ENCODE data around the gene ASTN2.

The ASTN2 gene

DNA sequence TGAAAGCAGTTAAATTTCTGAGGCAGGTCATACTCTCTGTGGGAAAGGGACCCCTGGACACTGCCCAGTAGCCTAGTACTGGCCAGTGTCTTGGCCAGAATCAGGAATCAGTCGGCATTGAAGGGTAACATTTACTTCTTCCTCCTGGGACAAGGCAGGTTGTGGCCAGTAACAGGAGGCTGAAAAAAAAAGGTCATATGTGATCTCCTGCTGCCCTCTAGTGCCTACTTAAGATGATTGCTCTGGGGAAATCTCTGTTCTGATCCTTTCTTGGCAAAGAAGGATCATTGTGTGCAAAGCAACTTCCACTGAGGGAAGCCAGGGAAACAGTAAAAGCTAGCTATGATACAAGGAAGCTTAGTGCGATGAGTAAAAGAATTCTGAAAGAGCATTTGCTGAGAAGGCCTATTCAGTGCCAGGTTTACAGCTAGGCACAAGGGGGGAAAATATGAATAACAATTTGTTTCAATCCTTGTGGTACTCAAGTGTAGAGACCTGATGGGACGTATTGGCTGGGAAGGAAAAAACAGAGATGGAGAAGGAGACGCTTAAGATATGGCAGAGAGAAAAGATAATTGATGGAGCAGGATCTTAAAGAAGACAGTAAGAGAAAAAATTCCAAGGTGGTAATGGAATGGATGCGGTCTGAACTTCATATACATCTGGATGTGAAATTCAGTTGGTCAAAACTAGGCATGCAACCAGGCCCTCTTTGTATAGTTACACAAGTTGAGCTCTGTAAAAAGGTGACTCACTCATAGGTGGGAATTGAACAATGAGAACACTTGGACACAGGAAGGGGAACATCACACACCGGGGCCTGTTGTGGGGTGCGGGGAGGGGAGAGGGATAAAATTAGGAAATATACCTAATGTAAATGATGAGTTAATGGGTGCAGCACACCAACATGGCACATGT lies 753.6 kb downstream of the ASTN2 start:
- TF ChIP-seq SIN3A (IDR thresholded peaks at IDR 0.05; ENCODE audit: borderline replicate concordance, insufficient read depth, low read length) (no peak), POLR2AphosphoS5 (IDR thresholded peaks at IDR 0.05; ENCODE audit: low read depth, low read length) (no peak), FOXP2 (optimal IDR thresholded peaks at IDR 0.05; ENCODE audit: borderline replicate concordance, extremely low read depth, extremely low read length, insufficient read depth) (no peak), REST (IDR thresholded peaks at IDR 0.05; ENCODE audit: insufficient read depth in 1 of 2, low read depth in 2 of 2, low read length in 2 of 2) (no peak), TAF1 (IDR thresholded peaks at IDR 0.05; ENCODE audit: borderline replicate concordance, insufficient read depth, low read length) (no peak)

DNA sequence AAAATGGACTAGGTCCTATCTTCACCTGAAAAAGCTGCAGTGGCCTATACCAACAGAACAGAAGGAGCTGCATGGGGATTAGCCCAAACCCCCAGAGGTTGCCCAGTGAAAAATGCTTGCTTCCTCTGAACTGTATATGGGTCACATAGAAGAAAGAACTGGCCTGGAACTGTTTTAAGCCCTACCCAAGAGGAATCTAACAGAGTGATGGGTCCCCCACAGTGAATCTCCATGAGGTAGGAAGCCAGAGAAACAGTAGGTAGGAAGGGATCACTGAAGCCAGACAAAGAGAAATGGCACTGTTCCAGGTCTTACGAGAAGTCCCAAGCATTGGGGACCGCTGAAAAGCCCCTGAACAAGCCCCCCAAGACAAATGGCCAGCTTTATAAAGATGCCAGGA lies 756.6 kb downstream of the ASTN2 start:
- no peak for TF ChIP-seq SIN3A (IDR thresholded peaks at IDR 0.05; ENCODE audit: borderline replicate concordance, insufficient read depth, low read length)
- TF ChIP-seq REST (IDR thresholded peaks at IDR 0.05; ENCODE audit: insufficient read depth in 1 of 2, low read depth in 2 of 2, low read length in 2 of 2) = no peak
- TF ChIP-seq POLR2AphosphoS5 (IDR thresholded peaks at IDR 0.05; ENCODE audit: low read depth, low read length) = no peak
- no peak for TF ChIP-seq TAF1 (IDR thresholded peaks at IDR 0.05; ENCODE audit: borderline replicate concordance, insufficient read depth, low read length)
- TF ChIP-seq FOXP2 (optimal IDR thresholded peaks at IDR 0.05; ENCODE audit: borderline replicate concordance, extremely low read depth, extremely low read length, insufficient read depth) = no peak

GRCh38 chr9:116656977-116657376 lies 757.9 kb downstream of the ASTN2 start:
- TF ChIP-seq FOXP2 (optimal IDR thresholded peaks at IDR 0.05; ENCODE audit: borderline replicate concordance, extremely low read depth, extremely low read length, insufficient read depth) (no peak), SIN3A (IDR thresholded peaks at IDR 0.05; ENCODE audit: borderline replicate concordance, insufficient read depth, low read length) (no peak), TAF1 (IDR thresholded peaks at IDR 0.05; ENCODE audit: borderline replicate concordance, insufficient read depth, low read length) (no peak), REST (IDR thresholded peaks at IDR 0.05; ENCODE audit: insufficient read depth in 1 of 2, low read depth in 2 of 2, low read length in 2 of 2) (no peak), POLR2AphosphoS5 (IDR thresholded peaks at IDR 0.05; ENCODE audit: low read depth, low read length) (no peak)

GRCh38 chr9:116656501-116656971 lies 758.3 kb downstream of the ASTN2 start:
- TF ChIP-seq POLR2AphosphoS5 (IDR thresholded peaks at IDR 0.05; ENCODE audit: low read depth, low read length) = no peak
- no peak for TF ChIP-seq TAF1 (IDR thresholded peaks at IDR 0.05; ENCODE audit: borderline replicate concordance, insufficient read depth, low read length)
- TF ChIP-seq REST (IDR thresholded peaks at IDR 0.05; ENCODE audit: insufficient read depth in 1 of 2, low read depth in 2 of 2, low read length in 2 of 2) = no peak
- TF ChIP-seq FOXP2 (optimal IDR thresholded peaks at IDR 0.05; ENCODE audit: borderline replicate concordance, extremely low read depth, extremely low read length, insufficient read depth) = no peak
- no peak for TF ChIP-seq SIN3A (IDR thresholded peaks at IDR 0.05; ENCODE audit: borderline replicate concordance, insufficient read depth, low read length)

Measured in PFSK-1 (cell line).